HG02759 (cell line): ENCODE results near the gene TRIM73.
A peak's percentile ranks its signal among the peaks of the same experiment; 100 is the strongest.
"Not testable (repeated sequence)": the region's sequence is repeated elsewhere in the genome, so short reads cannot be mapped to it uniquely, and the experiment has no call there.

Source experiments
- ATAC-seq: cut with Tn5 transposase; IDR thresholded peaks from one replicate; pipeline ENCODE4 v1.9.1; 2021; ENCODE audit warnings: mild to moderate bottlenecking, moderate library complexity; ENCODE audit not compliant: unreplicated experiment

The TRIM73 gene

GRCh38 chr7:75415428-75415817 is 20.0 kb downstream of the TRIM73 start:
- ATAC-seq: not testable (repeated sequence)

GRCh38 chr7:75415829-75416373 is 20.5 kb downstream of the TRIM73 start:
- ATAC-seq: not testable (repeated sequence)

DNA sequence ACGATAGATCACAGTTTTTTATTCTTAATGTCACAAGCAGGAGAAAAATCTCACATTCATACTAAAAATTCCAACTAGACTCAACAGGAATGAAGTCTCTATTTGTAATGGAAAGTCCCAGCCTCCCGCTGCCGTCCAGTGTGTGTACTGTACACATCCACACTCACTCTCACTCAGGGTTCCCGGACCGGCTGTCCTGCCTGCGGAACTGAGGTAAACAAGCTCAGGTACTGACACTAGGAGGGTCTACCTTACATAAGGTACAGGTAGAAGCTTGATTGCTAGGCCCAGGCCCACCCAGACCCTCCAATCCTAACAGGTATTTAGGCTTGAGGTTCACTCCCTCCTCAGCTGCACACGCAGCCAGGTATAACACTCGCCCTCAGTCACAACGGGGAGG is 21.4 kb downstream of the TRIM73 start:
- not testable (repeated sequence) for ATAC-seq

GRCh38 chr7:75418292-75418858 is 22.9 kb downstream of the TRIM73 start:
- ATAC-seq: not testable (repeated sequence)

- not testable (repeated sequence) for ATAC-seq
These were observed 23.8 kb downstream of the TRIM73 start for GRCh38 chr7:75419210-75419609.

DNA sequence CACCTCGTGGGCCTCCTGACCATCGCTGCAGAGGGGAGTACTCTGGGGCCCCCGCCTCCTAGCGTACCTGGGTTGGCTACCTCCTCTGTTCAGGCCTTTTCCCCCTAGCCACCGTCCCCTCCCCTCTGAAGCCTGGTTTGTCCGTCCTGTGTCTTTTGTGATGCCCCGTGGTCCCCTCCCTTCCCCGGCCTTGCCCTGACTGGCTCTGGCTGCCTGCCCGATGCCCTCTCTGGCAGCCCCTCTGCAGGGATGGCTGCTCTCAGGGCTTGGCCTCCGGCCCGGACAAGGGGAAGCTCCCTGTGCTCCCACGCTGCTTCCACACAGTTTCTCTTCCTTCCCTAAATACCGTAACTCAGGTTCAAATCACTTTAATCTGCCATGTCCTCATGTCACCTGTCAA is 24.3 kb downstream of the TRIM73 start:
- not testable (repeated sequence) for ATAC-seq

- ATAC-seq: not testable (repeated sequence)
These were observed 24.7 kb downstream of the TRIM73 start for GRCh38 chr7:75420152-75420551.

GRCh38 chr7:75421798-75422710 is 26.6 kb downstream of the TRIM73 start:
- ATAC-seq: not testable (repeated sequence)

- ATAC-seq: not testable (repeated sequence)
These were observed 28.1 kb downstream of the TRIM73 start for GRCh38 chr7:75423481-75423880.

DNA sequence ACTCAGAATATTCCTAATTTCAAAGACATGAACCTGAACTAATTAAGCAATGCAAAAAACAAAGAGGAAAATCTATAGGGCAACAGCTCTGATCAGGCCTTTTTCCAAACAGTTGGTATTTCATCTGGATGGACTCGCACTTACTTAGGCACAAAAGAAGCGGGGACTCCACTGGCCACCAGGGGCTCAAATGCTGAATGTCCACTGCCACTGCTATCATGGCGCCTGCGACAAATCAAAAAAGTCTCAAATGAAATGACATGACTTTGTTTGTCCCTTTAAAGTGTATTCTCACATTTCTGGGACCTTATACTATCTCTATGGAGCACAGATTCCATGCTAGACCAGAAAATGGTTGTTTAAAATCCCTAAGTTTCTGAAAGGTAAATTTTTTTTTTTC is 43.6 kb downstream of the TRIM73 start:
- ATAC-seq: not testable (repeated sequence)

DNA sequence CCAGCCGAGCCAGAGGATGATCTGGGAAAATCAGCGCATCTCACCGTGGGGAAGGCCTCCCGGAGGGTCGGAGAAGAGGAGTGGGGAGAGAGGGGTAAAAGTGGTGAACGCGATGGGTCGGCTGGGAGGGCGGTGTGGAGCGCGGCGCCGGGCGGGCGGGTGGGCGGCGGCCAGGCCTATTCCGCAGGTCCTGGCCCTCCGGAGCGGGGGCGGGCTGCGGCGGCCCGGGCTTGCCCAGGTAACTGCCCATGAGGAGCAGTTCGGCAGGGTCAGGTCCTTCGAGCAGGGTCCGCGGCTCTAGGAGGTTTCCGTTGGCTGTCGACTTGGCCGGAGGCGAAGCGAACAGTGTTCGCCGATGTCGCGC is 46.7 kb downstream of the TRIM73 start:
- peak; percentile 46 for ATAC-seq

GRCh38 chr7:75442465-75443111 is 47.2 kb downstream of the TRIM73 start:
- ATAC-seq: peak; percentile 93

DNA sequence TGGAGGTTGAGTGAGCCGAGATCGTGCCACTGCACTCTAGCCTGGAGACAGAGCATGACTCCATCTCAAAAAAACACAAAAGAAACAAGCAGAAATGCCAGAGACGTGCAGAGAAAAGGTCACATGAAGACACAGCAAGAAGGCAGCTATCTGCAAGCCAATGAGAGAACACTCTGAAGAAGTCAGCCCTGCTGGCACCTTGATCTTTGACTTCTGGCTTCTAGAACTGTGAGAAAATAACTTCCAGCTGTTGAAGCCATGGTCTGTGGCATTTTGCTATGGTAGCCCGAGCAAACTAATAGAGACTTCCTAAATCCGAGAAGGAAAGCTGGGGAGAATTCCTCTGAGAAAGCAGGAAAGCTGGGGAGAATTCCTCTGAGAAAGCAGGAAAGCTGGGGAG is 54.5 kb downstream of the TRIM73 start:
- not testable (repeated sequence) for ATAC-seq

DNA sequence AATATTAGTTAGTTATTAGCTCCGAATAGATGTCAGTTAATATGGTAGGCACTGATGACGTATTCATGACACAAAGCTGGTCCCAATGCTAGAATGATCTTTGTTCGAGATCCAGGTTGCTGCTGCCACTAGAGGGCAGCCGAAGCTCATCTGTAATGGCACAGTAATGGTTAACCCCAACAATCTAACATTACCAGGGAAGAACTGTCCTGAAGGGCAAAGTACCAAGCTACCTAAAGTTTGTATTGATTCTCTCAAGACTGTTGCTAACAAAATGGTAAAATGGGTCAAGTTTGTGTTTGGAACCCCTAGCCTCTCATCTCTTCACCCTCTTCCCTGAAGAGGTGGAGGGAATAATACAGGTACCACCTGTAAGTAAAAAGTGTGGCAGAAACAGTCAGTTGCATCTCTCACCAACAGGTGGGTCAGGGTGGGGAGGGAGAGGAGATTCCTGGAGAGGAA is 57.1 kb downstream of the TRIM73 start:
- peak; percentile 93 for ATAC-seq
